ENCODE data around the gene ABCF1.

Gene ABCF1

DNA sequence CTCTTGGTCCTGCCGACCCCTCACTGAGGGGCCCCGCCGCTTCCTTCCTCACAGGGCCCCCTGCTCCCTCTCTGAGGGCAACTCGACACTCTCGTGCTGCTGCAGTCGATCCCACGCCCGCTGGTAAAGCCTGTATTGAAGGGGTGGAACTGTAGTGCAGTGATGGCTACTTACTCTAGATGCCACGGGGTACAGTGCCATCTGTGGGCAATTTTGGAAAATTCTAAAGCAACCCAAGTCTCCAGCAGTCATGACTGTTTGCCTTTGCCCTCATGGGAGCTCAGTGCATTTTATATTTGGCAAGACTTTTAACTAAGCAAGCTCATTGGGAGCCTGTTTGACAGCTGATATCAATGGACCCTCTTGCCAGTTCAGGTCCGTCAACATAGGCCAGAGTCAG is 69.2 kb downstream of the ABCF1 start:
- no peak for DNase-seq

- DNase-seq = no peak
Observed at GRCh38 chr6:30641048-30641447, 69.8 kb downstream of the ABCF1 start.
